DOHH2 (cell line): ENCODE data around the gene TAF3.

ENCODE experiments used
- H3F3A ChIP-seq: fragments of 200-600 bp; sonication (generic), shearing (Covaris generic); 2 replicates; pipeline ENCODE4 v1.6.0; 2016; ENCODE audit warnings: antibody characterized with exemption, mild to moderate bottlenecking; ENCODE audit not compliant: control insufficient read depth, insufficient read depth
- H3K27ac ChIP-seq: fragments of 200-600 bp; sonication (generic); 2 replicates; pipeline ENCODE4 v1.5.1; 2014; ENCODE audit warnings: low read depth, mild to moderate bottlenecking, low read length, moderate library complexity
- H3K27me3 ChIP-seq: fragments of 200-600 bp; sonication (generic); 2 replicates; pipeline ENCODE4 v1.6.1; 2014; ENCODE audit warnings: mild to moderate bottlenecking, low read length, mixed read lengths; ENCODE audit not compliant: control insufficient read depth
- H3K36me3 ChIP-seq: fragments of 200-600 bp; sonication (generic); 2 replicates; pipeline ENCODE4 v1.6.1; 2014; ENCODE audit warnings: mild to moderate bottlenecking, low read length, moderate library complexity, mixed read lengths; ENCODE audit not compliant: control insufficient read depth
- H3K4me1 ChIP-seq: fragments of 200-600 bp; sonication (generic); 2 replicates; pipeline ENCODE4 v1.6.1; 2014; ENCODE audit warnings: mild to moderate bottlenecking, low read length, mixed read lengths; ENCODE audit not compliant: control insufficient read depth
- H3K4me2 ChIP-seq: fragments of 200-600 bp; sonication (generic); 2 replicates; pipeline ENCODE4 v1.6.0; 2014; ENCODE audit warnings: mild to moderate bottlenecking, low read length, moderate library complexity
- H3K4me3 ChIP-seq: fragments of 200-600 bp; sonication (generic); 2 replicates; pipeline ENCODE4 v1.5.1; 2014; ENCODE audit warnings: mild to moderate bottlenecking, low read length, mixed read lengths
- H3K79me2 ChIP-seq: fragments of 200-600 bp; sonication (generic); 2 replicates; pipeline ENCODE4 v1.6.1; 2014; ENCODE audit warnings: mild to moderate bottlenecking, low read length, mixed read lengths; ENCODE audit not compliant: control insufficient read depth
- H3K9me2 ChIP-seq: fragments of 200-600 bp; sonication (generic); replicated peaks from 2 replicates; pipeline ENCODE4 v1.6.1; 2014; ENCODE audit warnings: mild to moderate bottlenecking, low read length, mixed read lengths; ENCODE audit not compliant: control insufficient read depth
- H3K9me3 ChIP-seq: fragments of 200-600 bp; sonication (generic); 2 replicates; pipeline ENCODE4 v1.6.1; 2014; ENCODE audit warnings: antibody characterized with exemption, low read length, mixed read lengths; ENCODE audit not compliant: control insufficient read depth, insufficient read depth
- H4K20me1 ChIP-seq: fragments of 200-600 bp; sonication (generic); 2 replicates; pipeline ENCODE4 v1.6.0; 2014; ENCODE audit warnings: low read depth, mild to moderate bottlenecking, antibody characterized with exemption, low read length, moderate library complexity; ENCODE audit not compliant: control insufficient read depth, insufficient read depth
- EZH2phosphoT487 ChIP-seq: fragments of 200-600 bp; sonication (generic); IDR thresholded peaks from 2 replicates; pipeline ENCODE4 v1.6.1; 2017; ENCODE audit warnings: borderline replicate concordance, mild to moderate bottlenecking, antibody characterized with exemption, low read length, moderate library complexity, mixed read lengths
- TF ChIP-seq, protein P1 (sequence below): fragments of 200-600 bp; sonication (generic); IDR thresholded peaks from one replicate; pipeline ENCODE4 v1.5.1; 2014; ENCODE audit warnings: antibody characterized with exemption, mild to moderate bottlenecking, low read depth, low read length; ENCODE audit not compliant: poor library complexity, severe bottlenecking

The TAF3 gene

GRCh38 chr10:7942859-7943258 lies 124.6 kb downstream of the TAF3 start:
- Histone ChIP-seq H3K36me3 (no peaks in the 10 kb centered on the region), H3K27me3 (no peaks in the 10 kb centered on the region), H3K4me3 (no peak overlapping the region), H3K4me1 (no peaks in the 10 kb centered on the region), H3K79me2 (no peaks in the 10 kb centered on the region), H3K27ac (no peak overlapping the region), H4K20me1 (0 out of 2 replicates have a peak, but pooled peaks cover 7% of the 10 kb centered on the region), H3F3A (no peaks in the 10 kb centered on the region), H3K9me2 (no peaks in the 10 kb centered on the region), H3K9me3 (no peaks in the 10 kb centered on the region), H3K4me2 (no peak overlapping the region)
- TF ChIP-seq, protein P1, sequence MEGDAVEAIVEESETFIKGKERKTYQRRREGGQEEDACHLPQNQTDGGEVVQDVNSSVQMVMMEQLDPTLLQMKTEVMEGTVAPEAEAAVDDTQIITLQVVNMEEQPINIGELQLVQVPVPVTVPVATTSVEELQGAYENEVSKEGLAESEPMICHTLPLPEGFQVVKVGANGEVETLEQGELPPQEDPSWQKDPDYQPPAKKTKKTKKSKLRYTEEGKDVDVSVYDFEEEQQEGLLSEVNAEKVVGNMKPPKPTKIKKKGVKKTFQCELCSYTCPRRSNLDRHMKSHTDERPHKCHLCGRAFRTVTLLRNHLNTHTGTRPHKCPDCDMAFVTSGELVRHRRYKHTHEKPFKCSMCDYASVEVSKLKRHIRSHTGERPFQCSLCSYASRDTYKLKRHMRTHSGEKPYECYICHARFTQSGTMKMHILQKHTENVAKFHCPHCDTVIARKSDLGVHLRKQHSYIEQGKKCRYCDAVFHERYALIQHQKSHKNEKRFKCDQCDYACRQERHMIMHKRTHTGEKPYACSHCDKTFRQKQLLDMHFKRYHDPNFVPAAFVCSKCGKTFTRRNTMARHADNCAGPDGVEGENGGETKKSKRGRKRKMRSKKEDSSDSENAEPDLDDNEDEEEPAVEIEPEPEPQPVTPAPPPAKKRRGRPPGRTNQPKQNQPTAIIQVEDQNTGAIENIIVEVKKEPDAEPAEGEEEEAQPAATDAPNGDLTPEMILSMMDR, result no peak
- TF ChIP-seq EZH2phosphoT487, result no peak

- Histone ChIP-seq H3K4me3 (no peak overlapping the region), H3K4me2 (no peak overlapping the region)
- TF ChIP-seq EZH2phosphoT487, result no peak
- TF ChIP-seq, protein P1, result no peak
Observed at GRCh38 chr10:7944215-7944480, 125.8 kb downstream of the TAF3 start.

GRCh38 chr10:7944537-7944936 lies 126.2 kb downstream of the TAF3 start:
- Histone ChIP-seq H3K9me3 (no peaks in the 10 kb centered on the region), H3F3A (no peaks in the 10 kb centered on the region), H3K4me1 (no peaks in the 10 kb centered on the region), H3K4me3 (no peak overlapping the region), H3K27ac (no peak overlapping the region), H3K4me2 (no peak overlapping the region), H3K27me3 (no peaks in the 10 kb centered on the region), H4K20me1 (no peaks in the 10 kb centered on the region), H3K36me3 (no peaks in the 10 kb centered on the region), H3K9me2 (no peaks in the 10 kb centered on the region), H3K79me2 (no peaks in the 10 kb centered on the region)
- TF ChIP-seq, protein P1, result no peak
- no peak for TF ChIP-seq EZH2phosphoT487

More at GRCh38 chr10:7944215-7944480, 125.8 kb downstream of the TAF3 start:
- Histone ChIP-seq H3K79me2 (no peaks in the 10 kb centered on the region), H3K27me3 (no peaks in the 10 kb centered on the region), H4K20me1 (0 out of 2 replicates have a peak, but pooled peaks cover 2% of the 10 kb centered on the region), H3F3A (no peaks in the 10 kb centered on the region), H3K27ac (no peak overlapping the region), H3K9me2 (no peaks in the 10 kb centered on the region), H3K9me3 (no peaks in the 10 kb centered on the region), H3K36me3 (no peaks in the 10 kb centered on the region), H3K4me1 (no peaks in the 10 kb centered on the region)

- Histone ChIP-seq H4K20me1 (no peaks in the 10 kb centered on the region), H3K79me2 (no peaks in the 10 kb centered on the region), H3K36me3 (no peaks in the 10 kb centered on the region), H3K4me3 (no peak overlapping the region), H3K4me2 (no peak overlapping the region), H3F3A (no peaks in the 10 kb centered on the region), H3K27ac (no peak overlapping the region), H3K4me1 (no peaks in the 10 kb centered on the region), H3K9me2 (no peaks in the 10 kb centered on the region), H3K27me3 (no peaks in the 10 kb centered on the region), H3K9me3 (no peaks in the 10 kb centered on the region)
- TF ChIP-seq, protein P1, result no peak
- TF ChIP-seq EZH2phosphoT487, result no peak
Observed at GRCh38 chr10:7945034-7945433, 126.7 kb downstream of the TAF3 start.
